Vagina (tissue), 2 donors: ENCODE measurements around the gene TPTE.

Experiments used
- CTCF ChIP-seq, 3 experiments: fragments of 450-650 bp in 2 of 3; fragments of 200-600 bp in 1 of 3; sonication (generic) in 1 of 3; IDR thresholded peaks; one replicate each; pipeline ENCODE4 v1.5.1; 2017 to 2019; ENCODE audit warnings: antibody characterized with exemption in 3 of 3, mild to moderate bottlenecking in 2 of 3, moderate library complexity in 2 of 3
- POLR2A ChIP-seq, 2 donors: fragments of 450-650 bp; IDR thresholded peaks; one replicate each; pipeline ENCODE4 v1.6.1; 2017; ENCODE audit warnings: antibody characterized with exemption in 2 of 2, mild to moderate bottlenecking in 2 of 2, moderate library complexity in 2 of 2
- POLR2AphosphoS5 ChIP-seq, 2 donors: sonication (generic); formaldehyde crosslinking; IDR thresholded peaks; one replicate each; pipeline ENCODE4 v1.9.0; 2017; ENCODE audit warnings: antibody characterized with exemption in 2 of 2, mild to moderate bottlenecking in 2 of 2, low read depth in 1 of 2; ENCODE audit not compliant: insufficient read depth in 1 of 2

GRCh38 chr21:10616535-10616934 is 95.2 kb downstream of the TPTE start:
- TF ChIP-seq POLR2A (IDR thresholded peaks at IDR 0.05) (no peak), POLR2AphosphoS5 (IDR thresholded peaks at IDR 0.05; ENCODE audit: insufficient read depth in 1 of 2, low read depth in 1 of 2) (no peak), CTCF (IDR thresholded peaks at IDR 0.05) (no peak)
